ENCODE measurements around the gene SLC39A10. TPM values are rescaled to one million over a fixed set of nuclear protein-coding genes. Genes with fewer than 3 reads are reported as not detected.

SLC39A10 gene
- total and polyA plus RNA-seq, 10 of the 15 experiments (the other 5 are each of a cell fraction or from before 2014, with no cell fraction given) = 2.0 to 23.6 (median 7.9) TPM

- TF ChIP-seq FOS (IDR thresholded peaks at IDR 0.05; ENCODE audit: borderline replicate concordance, extremely low read depth, insufficient read length) (no peak), NBN (IDR thresholded peaks at IDR 0.05) (no peak), ZZZ3 (IDR thresholded peaks at IDR 0.05; ENCODE audit: control insufficient read depth, insufficient read length, low read depth) (no peak), EGR1 (IDR thresholded peaks at IDR 0.05; ENCODE audit: borderline replicate concordance in 1 of 2, low read depth in 2 of 2, low read length in 2 of 2) (no peak)
Measured at GRCh38 chr2:195674491-195675221, 17.6 kb downstream of the SLC39A10 start (continued).

- intact Hi-C loops (cut with micrococcal nuclease; ENCODE audit: unreplicated experiment) (no loop called here), in situ Hi-C loops (cut with MboI) (no loop called here)
- H3K9me3 ChIP-seq (replicated peaks; ENCODE audit: control insufficient read depth, insufficient read depth, low read length) = no peaks in the 10 kb centered on the region; the same call in 2 of the 3 replicates
- ChIA-PET SMC1A (ENCODE audit: uncharacterized antibody, unreplicated experiment) (interaction anchor here (2.6 kb wide), 1 partner anchor 12 kb away, joined by 12 read pairs; no protein-coding TSS in a partner anchor), CTCF (interaction anchor here (1.9 kb wide), 1 partner anchor 12 kb away, joined by 7 read pairs; no protein-coding TSS in a partner anchor), POLR2A (interaction anchor here (0.5 kb wide), 1 partner anchor 53 kb away, joined by 5 read pairs; no protein-coding TSS in a partner anchor), RAD21 (ENCODE audit: unreplicated experiment) (interaction anchor here (1.1 kb wide), 1 partner anchor 10 kb away, joined by 3 read pairs; no protein-coding TSS in a partner anchor)
- FAIRE-seq (no peak), ATAC-seq (no peak), DNase-seq (ENCODE audit: low read depth, low spot score) (no peak)
- no peak overlapping the region for H3K27ac ChIP-seq (ENCODE audit: control insufficient read depth, insufficient read depth)
- H3K4me2 ChIP-seq (ENCODE audit: control insufficient read depth, insufficient read depth) = no peak overlapping the region
- 91% methylated on average over 7 of the region's 7 CpGs for WGBS (ENCODE audit: insufficient coverage, insufficient replicate concordance, low lambda C conversion rate, missing lambda C conversion rate)
- H4K20me1 ChIP-seq (ENCODE audit: control insufficient read depth, insufficient read depth) = no peaks in the 10 kb centered on the region
- H3K27me3 ChIP-seq (replicated peaks in 1 of 2; ENCODE audit: control insufficient read depth in 2 of 2, insufficient read depth in 2 of 2, low read length in 1 of 2) = no peaks in the 10 kb centered on the region
- no TSS peak for BruUV-seq (replicated peaks)
- no peak overlapping the region for H3K9ac ChIP-seq (ENCODE audit: control insufficient read depth, insufficient read depth, low read length)
- H3K79me2 ChIP-seq (ENCODE audit: control insufficient read depth, insufficient read depth, low read length) = no peaks in the 10 kb centered on the region
- H3K4me3 ChIP-seq = no peak overlapping the region
- no peaks in the 10 kb centered on the region for H3K4me1 ChIP-seq (ENCODE audit: control insufficient read depth, insufficient read depth, low read length)
- H3K36me3 ChIP-seq (ENCODE audit: control insufficient read depth in 2 of 2, insufficient read depth in 2 of 2, low read length in 1 of 2) = no peaks in the 10 kb centered on the region; a peak in 1 of 4 replicates
- no peak overlapping the region for H2AFZ ChIP-seq (ENCODE audit: control insufficient read depth, low read depth, low read length)
- TF ChIP-seq POLR2A (IDR thresholded peaks at IDR 0.05; ENCODE audit: low read depth, low read length) (no peak), TARDBP (IDR thresholded peaks at IDR 0.05; ENCODE audit: borderline replicate concordance) (no peak), STAT1 (conservative IDR thresholded peaks at IDR 0.05) (no peak), HCFC1 (IDR thresholded peaks at IDR 0.05; ENCODE audit: low read length) (no peak), ESRRA (IDR thresholded peaks at IDR 0.05; ENCODE audit: low read length) (no peak), NR2C1 (IDR thresholded peaks at IDR 0.05) (no peak), NFYB (IDR thresholded peaks at IDR 0.05; ENCODE audit: insufficient read depth, low read depth, low read length) (no peak), ZBTB33 (IDR thresholded peaks at IDR 0.05) (no peak), MAX (IDR thresholded peaks at IDR 0.05; ENCODE audit: low read depth, low read length) (no peak)
Measured at GRCh38 chr2:195675783-195676427, 18.9 kb downstream of the SLC39A10 start.

All from GM12878 (cell line).